Prostate gland (tissue), 2 donors: ENCODE data around the gene FHIT. TPM values are rescaled to one million over a fixed set of nuclear protein-coding genes. Genes with fewer than 3 reads are reported as not detected.

Source experiments
- DNase-seq: peaks from one replicate; pipeline ENCODE4 v3.0.0-alpha.2; 2019; ENCODE audit warnings: low spot score
- H3K27ac ChIP-seq, 2 donors: fragments of 200-600 bp; sonication (generic); 2 replicates each; pipeline ENCODE4 v1.5.1; 2017 to 2019
- H3K27me3 ChIP-seq: fragments of 200-600 bp; sonication (generic); replicated peaks from 2 replicates; pipeline ENCODE4 v1.5.1; 2019; ENCODE audit not compliant: insufficient read depth
- H3K36me3 ChIP-seq, 2 donors: fragments of 200-600 bp; sonication (generic); 1 replicate in 1 of 2; 2 replicates in 1 of 2; pipeline versions ENCODE4 v1.5.1 to v1.8.1; 2017 to 2019
- H3K4me1 ChIP-seq: fragments of 200-600 bp; sonication (generic); replicated peaks from 2 replicates; pipeline ENCODE4 v1.5.1; 2019
- H3K4me3 ChIP-seq, 2 donors: fragments of 200-600 bp; sonication (generic); 2 replicates each; pipeline ENCODE4 v1.5.1; 2017 to 2019
- H3K9me3 ChIP-seq: fragments of 200-600 bp; sonication (generic); 2 replicates; pipeline ENCODE4 v1.5.1; 2017
- POLR2A ChIP-seq: fragments of 450-650 bp; IDR thresholded peaks from one replicate; pipeline ENCODE4 v1.6.1; 2016; ENCODE audit warnings: antibody characterized with exemption, mild to moderate bottlenecking
- POLR2AphosphoS5 ChIP-seq: sonication (generic); formaldehyde crosslinking; IDR thresholded peaks from one replicate; pipeline ENCODE4 v1.6.1; 2017; ENCODE audit warnings: antibody characterized with exemption
- WGBS: methylation state at CpG from one replicate; pipeline ENCODE4 v1.1.5; 2018; 5-methylcytosine and 5-hydroxymethylcytosine counted together
- intact Hi-C: fragments of 100-400 bp; cut with DNase I; formaldehyde crosslinking; loops from one replicate; pipeline ENCODE4 v1.14.2; 2022
- total RNA-seq, 2 donors: library from RNA; depleted of rRNA; stranded (reverse); fragments of >200 nt; gene quantifications; one replicate each; pipeline ENCODE4 v1.1.0, GENCODE V29; 2016
- TF ChIP-seq, protein P1 (sequence below), 4 experiments: fragments of 200-600 bp in 2 of 4; fragments of 450-650 bp in 2 of 4; sonication (generic) in 2 of 4; IDR thresholded peaks; 1 replicate in 3 of 4; 2 replicates in 1 of 4; pipeline ENCODE4 v1.5.1; 2016 to 2019; ENCODE audit warnings: antibody characterized with exemption in 4 of 4, mild to moderate bottlenecking in 2 of 4, moderate library complexity in 2 of 4

Gene FHIT
- total RNA-seq, 2 donors from 2014 or later, result 6.4 to 10.4 TPM

DNA sequence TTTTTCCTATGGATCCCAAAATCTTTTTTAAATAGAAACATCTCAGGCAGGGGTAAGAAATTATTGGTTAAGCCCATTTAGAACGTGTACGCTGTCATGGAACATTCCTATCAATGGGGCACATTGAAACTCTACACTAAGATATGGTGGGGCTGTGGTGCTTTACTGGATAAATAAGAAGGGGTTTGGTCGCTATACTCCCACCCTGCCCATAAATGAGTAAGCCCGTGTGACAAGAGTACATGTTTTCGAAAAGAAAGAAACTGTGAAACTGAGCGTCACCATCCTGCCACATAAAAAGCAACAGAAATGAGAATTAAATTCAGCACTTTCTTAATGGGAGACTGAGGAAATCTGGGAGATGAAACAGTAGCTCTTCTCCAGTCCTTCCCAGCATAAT, 1271.7 kb downstream of the FHIT start:
- H3K9me3 ChIP-seq, result no peaks in the 10 kb centered on the region
- no peak overlapping the region for H3K4me3 ChIP-seq
- no peak for DNase-seq
- WGBS, result 98% methylated on average over 6 of the region's 6 CpGs
- intact Hi-C loops, result no loop called here
- H3K27ac ChIP-seq, result no peak overlapping the region
- H3K27me3 ChIP-seq, result no peaks in the 10 kb centered on the region
- no peak for TF ChIP-seq POLR2AphosphoS5
- no peak for TF ChIP-seq POLR2A
- TF ChIP-seq, protein P1, sequence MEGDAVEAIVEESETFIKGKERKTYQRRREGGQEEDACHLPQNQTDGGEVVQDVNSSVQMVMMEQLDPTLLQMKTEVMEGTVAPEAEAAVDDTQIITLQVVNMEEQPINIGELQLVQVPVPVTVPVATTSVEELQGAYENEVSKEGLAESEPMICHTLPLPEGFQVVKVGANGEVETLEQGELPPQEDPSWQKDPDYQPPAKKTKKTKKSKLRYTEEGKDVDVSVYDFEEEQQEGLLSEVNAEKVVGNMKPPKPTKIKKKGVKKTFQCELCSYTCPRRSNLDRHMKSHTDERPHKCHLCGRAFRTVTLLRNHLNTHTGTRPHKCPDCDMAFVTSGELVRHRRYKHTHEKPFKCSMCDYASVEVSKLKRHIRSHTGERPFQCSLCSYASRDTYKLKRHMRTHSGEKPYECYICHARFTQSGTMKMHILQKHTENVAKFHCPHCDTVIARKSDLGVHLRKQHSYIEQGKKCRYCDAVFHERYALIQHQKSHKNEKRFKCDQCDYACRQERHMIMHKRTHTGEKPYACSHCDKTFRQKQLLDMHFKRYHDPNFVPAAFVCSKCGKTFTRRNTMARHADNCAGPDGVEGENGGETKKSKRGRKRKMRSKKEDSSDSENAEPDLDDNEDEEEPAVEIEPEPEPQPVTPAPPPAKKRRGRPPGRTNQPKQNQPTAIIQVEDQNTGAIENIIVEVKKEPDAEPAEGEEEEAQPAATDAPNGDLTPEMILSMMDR (IDR thresholded peaks at IDR 0.05), result no peak
- H3K4me1 ChIP-seq, result no peaks in the 10 kb centered on the region
- no peaks in the 10 kb centered on the region for H3K36me3 ChIP-seq

DNA sequence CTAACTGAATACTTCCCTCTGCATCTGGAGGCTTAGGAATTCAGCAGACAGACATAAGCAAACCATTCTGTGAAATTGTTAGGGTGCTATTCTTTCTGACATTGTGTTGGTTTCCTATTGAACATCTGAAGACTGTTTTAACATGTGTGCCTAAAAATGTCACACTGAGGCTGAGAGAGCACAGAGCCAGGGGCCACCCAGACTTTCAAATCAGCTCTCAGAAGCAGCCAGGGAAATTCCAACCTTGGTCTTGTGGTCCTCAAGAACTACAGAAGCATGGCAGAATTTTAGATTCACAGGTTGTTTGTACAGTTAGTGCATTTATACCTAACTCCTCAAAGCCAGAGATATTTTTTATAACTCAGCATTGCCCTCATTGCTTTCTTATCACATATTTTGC, 1272.3 kb downstream of the FHIT start:
- intact Hi-C loops, result no loop called here
- DNase-seq, result no peak
- no peaks in the 10 kb centered on the region for H3K4me1 ChIP-seq
- TF ChIP-seq POLR2AphosphoS5, result no peak
- TF ChIP-seq, protein P1 (IDR thresholded peaks at IDR 0.05), result no peak
- no peak for TF ChIP-seq POLR2A
- no peak overlapping the region for H3K4me3 ChIP-seq
- no peaks in the 10 kb centered on the region for H3K36me3 ChIP-seq
- H3K27me3 ChIP-seq, result no peaks in the 10 kb centered on the region
- no peak overlapping the region for H3K27ac ChIP-seq
- H3K9me3 ChIP-seq, result no peaks in the 10 kb centered on the region

DNA sequence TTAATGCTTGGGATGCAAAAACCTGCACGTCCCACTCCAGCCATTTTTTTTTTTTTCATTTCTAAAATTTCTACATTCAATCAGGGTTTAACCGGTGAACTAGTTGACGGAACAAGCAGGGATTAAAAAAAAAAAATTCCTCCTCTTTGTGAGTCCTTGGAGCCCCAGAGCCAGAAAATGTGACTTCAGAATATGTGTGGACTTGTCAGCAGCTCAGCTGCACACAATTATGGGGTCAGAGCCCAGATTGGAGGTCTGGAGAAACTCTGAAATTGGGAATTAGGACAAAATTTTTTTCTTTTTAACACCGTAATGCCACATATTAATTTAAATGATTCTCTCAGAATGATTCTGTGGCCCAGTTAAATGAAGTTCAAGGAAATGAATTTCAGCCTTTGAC, 1280.5 kb downstream of the FHIT start:
- Histone ChIP-seq H3K9me3 (no peaks in the 10 kb centered on the region), H3K4me3 (no peak overlapping the region), H3K36me3 (no peaks in the 10 kb centered on the region), H3K4me1 (no peaks in the 10 kb centered on the region), H3K27me3 (no peaks in the 10 kb centered on the region), H3K27ac (no peak overlapping the region)
- DNase-seq, result no peak
- WGBS, result 70% methylated on average over 4 of the region's 4 CpGs
- intact Hi-C loops, result no loop called here
- TF ChIP-seq, protein P1 (IDR thresholded peaks at IDR 0.05), result no peak
- no peak for TF ChIP-seq POLR2AphosphoS5
- no peak for TF ChIP-seq POLR2A

DNA sequence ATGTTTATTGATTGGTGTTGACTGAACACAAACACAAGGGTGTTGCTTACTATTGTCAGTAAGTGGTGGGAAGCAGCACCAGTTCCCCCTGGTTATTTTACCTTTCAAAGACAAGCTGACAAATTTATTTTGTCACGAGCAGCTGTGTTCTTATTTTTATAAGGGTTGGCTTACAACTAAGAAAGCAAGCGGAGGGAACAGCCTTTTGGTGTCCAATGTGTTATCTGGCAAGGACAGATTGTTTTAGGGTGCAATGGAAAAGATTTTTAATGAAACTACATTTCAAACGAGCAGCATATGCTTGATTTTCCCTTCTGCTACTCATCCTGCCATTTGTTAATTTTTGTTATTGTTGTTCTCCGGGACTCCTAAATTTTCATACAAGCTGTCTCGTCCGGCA, 1280.9 kb downstream of the FHIT start:
- whole genome bisulfite sequencing, result 51% methylated on average over 6 of the region's 6 CpGs
- no peak for DNase-seq
- H3K27ac ChIP-seq, result no peak overlapping the region
- H3K4me1 ChIP-seq, result no peaks in the 10 kb centered on the region
- H3K9me3 ChIP-seq, result no peaks in the 10 kb centered on the region
- no peak for TF ChIP-seq POLR2AphosphoS5
- TF ChIP-seq, protein P1 (IDR thresholded peaks at IDR 0.05), result no peak
- TF ChIP-seq POLR2A, result no peak
- H3K36me3 ChIP-seq, result no peaks in the 10 kb centered on the region
- intact Hi-C loops, result no loop called here
- H3K4me3 ChIP-seq, result no peak overlapping the region
- no peaks in the 10 kb centered on the region for H3K27me3 ChIP-seq

DNA sequence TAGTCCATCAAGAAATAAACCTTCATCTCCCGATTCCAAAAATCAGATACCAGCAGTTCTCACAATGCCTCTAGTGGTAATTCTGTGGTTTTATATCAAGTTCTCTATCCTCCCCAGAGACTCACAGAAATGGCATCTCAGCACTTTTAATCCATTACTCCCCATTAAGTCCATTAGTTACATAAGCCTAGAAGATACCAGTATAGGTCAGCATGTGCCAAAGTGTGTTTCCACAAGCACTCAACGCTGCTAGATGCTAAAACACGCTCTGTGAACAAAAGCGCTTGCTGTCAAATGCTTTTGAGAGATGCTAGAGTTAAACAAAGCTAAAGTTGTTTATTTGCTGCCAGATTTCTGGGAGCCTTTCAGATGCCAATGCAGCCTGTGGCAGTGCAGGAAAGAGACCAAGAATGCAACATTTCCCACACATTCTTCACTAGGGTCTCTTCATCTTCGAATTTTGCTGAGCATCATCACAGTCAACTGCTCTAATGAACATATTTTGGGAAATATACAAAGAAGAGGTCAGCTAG, 1282.7 kb downstream of the FHIT start:
- Histone ChIP-seq H3K27me3 (no peaks in the 10 kb centered on the region), H3K27ac (no peak overlapping the region), H3K4me3 (no peak overlapping the region), H3K9me3 (no peaks in the 10 kb centered on the region), H3K36me3 (no peaks in the 10 kb centered on the region), H3K4me1 (no peaks in the 10 kb centered on the region)
- WGBS, result 86% methylated on average over 5 of the region's 5 CpGs
- DNase-seq, result no peak
- intact Hi-C loops, result no loop called here
- TF ChIP-seq, protein P1 (IDR thresholded peaks at IDR 0.05), result no peak
- TF ChIP-seq POLR2A (no peak), POLR2AphosphoS5 (no peak)
